Smooth muscle cell of the coronary artery (primary cell): Measurements from ENCODE around the gene PRRT1B. TPM values are rescaled to one million over a fixed set of nuclear protein-coding genes. Genes with fewer than 3 reads are reported as not detected.

Experiments used
- total RNA-seq: library from RNA; depleted of rRNA; stranded (reverse); fragments of >200 nt; gene quantifications from 2 replicates; pipeline ENCODE4 v1.2.3, GENCODE V29; 2014; ENCODE audit warnings: low replicate concordance

Gene PRRT1B
- total RNA-seq, result not detected in 2 replicates

GRCh38 chr9:131545003-131545785 is at the start of gene PRRT1B:
TSS of gene PRRT1B (plus strand) at chr9:131545523. CDS start at chr9:131545616, 93 bp downstream.

GRCh38 chr9:131502781-131503625 is 42.3 kb upstream of the PRRT1B start, which contains the start of gene POMT1:
TSS of gene POMT1 (plus strand) at chr9:131502918. CDS start at chr9:131504219, 1,301 bp downstream.

GRCh38 chr9:131530920-131531832 is 14.1 kb upstream of the PRRT1B start, which contains the start of gene UCK1:
TSS of gene UCK1 (minus strand) at chr9:131531263. CDS start at chr9:131531174, 89 bp downstream.

Other genes with a start within 250 kb of the PRRT1B start
- 22.6 and 33.1 TPM in 2 replicates for gene PRRC2B, start 151.4 kb upstream of the PRRT1B start, total RNA-seq
- 22.3 and 37.2 TPM in 2 replicates for gene POMT1, start 42.6 kb upstream of the PRRT1B start, total RNA-seq
- gene UCK1, start 14.3 kb upstream of the PRRT1B start, total RNA-seq, result 13.9 and 22.5 TPM in 2 replicates
- 11.0 and 16.8 TPM in 2 replicates for gene RAPGEF1, start 194.6 kb downstream of the PRRT1B start, total RNA-seq